Neutrophil (primary cell): ENCODE results near the gene RBP3.

Experiments
- H3K27ac ChIP-seq: fragments of 200-600 bp; sonication (generic); 2 replicates; pipeline ENCODE4 v1.5.1; 2016; ENCODE audit warnings: mild to moderate bottlenecking, moderate library complexity
- H3K27me3 ChIP-seq: fragments of 200-600 bp; sonication (generic); 2 replicates; pipeline ENCODE4 v1.6.0; 2016; ENCODE audit warnings: mild to moderate bottlenecking
- H3K36me3 ChIP-seq: fragments of 200-600 bp; sonication (generic); 2 replicates; pipeline ENCODE4 v1.5.1; 2017
- H3K4me1 ChIP-seq, 2 experiments: fragments of 200-600 bp in 1 of 2; sonication (generic) in 1 of 2; 1 replicate in 1 of 2; 2 replicates in 1 of 2; pipeline versions ENCODE4 v1.5.1 to v1.6.1; 2013 to 2016; ENCODE audit warnings: low read depth in 1 of 2, low read length in 1 of 2, mild to moderate bottlenecking in 1 of 2, moderate library complexity in 1 of 2; ENCODE audit not compliant: control insufficient read depth in 1 of 2, insufficient read depth in 1 of 2
- H3K4me3 ChIP-seq, 2 experiments: fragments of 200-600 bp in 1 of 2; sonication (generic) in 1 of 2; 1 replicate in 1 of 2; 2 replicates in 1 of 2; pipeline ENCODE4 v1.5.1; 2013 to 2016; ENCODE audit warnings: low read depth in 1 of 2, low read length in 1 of 2, mild to moderate bottlenecking in 1 of 2, moderate library complexity in 1 of 2
- H3K9me3 ChIP-seq: fragments of 200-600 bp; sonication (generic); 2 replicates; pipeline ENCODE4 v1.5.1; 2016
- CTCF ChIP-seq: fragments of 200-600 bp; sonication (generic); IDR thresholded peaks from 2 replicates; pipeline ENCODE4 v1.5.1; 2016; ENCODE audit warnings: antibody characterized with exemption

The RBP3 gene

GRCh38 chr10:47360419-47361040 lies 12.4 kb downstream of the RBP3 start:
- Histone ChIP-seq H3K4me3 (no peak overlapping the region), H3K36me3 (no peaks in the 10 kb centered on the region), H3K27me3 (no peaks in the 10 kb centered on the region), H3K27ac (no peak overlapping the region), H3K9me3 (no peaks in the 10 kb centered on the region), H3K4me1 (no peaks in the 10 kb centered on the region)
- TF ChIP-seq CTCF, result no peak

GRCh38 chr10:47361293-47361692 lies 13.1 kb downstream of the RBP3 start:
- Histone ChIP-seq H3K36me3 (no peaks in the 10 kb centered on the region), H3K4me1 (no peaks in the 10 kb centered on the region), H3K27me3 (no peaks in the 10 kb centered on the region), H3K4me3 (no peak overlapping the region), H3K27ac (no peak overlapping the region), H3K9me3 (no peaks in the 10 kb centered on the region)
- no peak for TF ChIP-seq CTCF

DNA sequence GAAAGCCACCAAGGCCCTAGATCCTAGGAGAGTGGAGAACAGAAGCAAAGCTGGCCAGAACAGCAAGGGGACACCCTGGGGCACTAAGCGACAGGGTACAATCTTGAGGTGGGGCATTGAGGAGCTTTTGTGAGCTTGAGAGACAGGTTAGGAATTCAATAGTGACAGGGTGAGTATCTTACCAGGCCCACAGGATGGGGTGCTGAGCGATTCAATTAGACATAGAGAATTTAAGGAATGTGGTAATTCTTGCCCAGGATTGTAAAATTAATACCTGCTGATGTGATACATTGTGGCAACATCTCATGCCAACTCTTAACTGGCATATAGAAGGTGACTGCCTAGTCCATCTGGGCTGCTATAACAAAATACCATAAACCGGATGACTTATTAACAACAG lies 14.0 kb downstream of the RBP3 start:
- H3K27me3 ChIP-seq, result no peaks in the 10 kb centered on the region
- no peaks in the 10 kb centered on the region for H3K9me3 ChIP-seq
- H3K27ac ChIP-seq, result no peak overlapping the region
- no peak for TF ChIP-seq CTCF
- H3K4me3 ChIP-seq, result no peak overlapping the region
- no peaks in the 10 kb centered on the region for H3K4me1 ChIP-seq
- no peaks in the 10 kb centered on the region for H3K36me3 ChIP-seq

DNA sequence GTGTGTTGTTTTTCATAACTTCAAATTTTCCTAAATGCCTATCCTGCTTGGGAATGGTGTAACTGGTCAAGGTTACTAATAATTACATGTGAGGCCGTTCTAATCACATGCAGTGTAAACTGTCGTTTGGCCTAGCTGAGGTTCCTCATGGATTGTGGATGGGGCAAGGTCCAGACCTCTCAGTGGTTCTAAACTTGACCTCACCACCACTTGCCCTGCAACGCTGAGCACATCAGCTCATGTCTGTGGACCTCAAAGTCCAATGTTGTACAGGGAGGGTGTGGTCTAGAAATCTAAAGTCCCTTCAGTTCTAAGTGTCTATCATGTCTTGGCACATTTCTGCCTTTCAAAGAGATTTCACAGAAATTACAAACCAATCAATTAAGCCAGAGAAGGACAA lies 15.6 kb downstream of the RBP3 start:
- no peaks in the 10 kb centered on the region for H3K36me3 ChIP-seq
- no peaks in the 10 kb centered on the region for H3K27me3 ChIP-seq
- no peak overlapping the region for H3K27ac ChIP-seq
- TF ChIP-seq CTCF, result no peak
- no peaks in the 10 kb centered on the region for H3K4me1 ChIP-seq
- no peak overlapping the region for H3K4me3 ChIP-seq
- no peaks in the 10 kb centered on the region for H3K9me3 ChIP-seq

GRCh38 chr10:47364366-47364765 lies 16.2 kb downstream of the RBP3 start:
- H3K36me3 ChIP-seq, result no peaks in the 10 kb centered on the region
- H3K27me3 ChIP-seq, result no peaks in the 10 kb centered on the region
- no peak overlapping the region for H3K27ac ChIP-seq
- H3K4me1 ChIP-seq, result no peaks in the 10 kb centered on the region
- no peak for TF ChIP-seq CTCF
- no peaks in the 10 kb centered on the region for H3K9me3 ChIP-seq
- no peak overlapping the region for H3K4me3 ChIP-seq

GRCh38 chr10:47364911-47365310 lies 16.7 kb downstream of the RBP3 start:
- Histone ChIP-seq H3K27me3 (no peaks in the 10 kb centered on the region), H3K4me3 (no peak overlapping the region), H3K27ac (no peak overlapping the region), H3K4me1 (no peaks in the 10 kb centered on the region), H3K36me3 (no peaks in the 10 kb centered on the region), H3K9me3 (no peaks in the 10 kb centered on the region)
- no peak for TF ChIP-seq CTCF
